B cell (primary cell): ENCODE measurements around the gene FGF16. TPM values are rescaled to one million over a fixed set of nuclear protein-coding genes. Genes with fewer than 3 reads are reported as not detected.

Experiments
- ATAC-seq: fragments of 200-7000 bp; cut with Tn5 transposase; one replicate; pipeline ENCODE4 v1.10.0; 2021; ENCODE audit warnings: low read depth, mild to moderate bottlenecking, moderate number of reproducible peaks, moderate library complexity
- CTCF ChIA-PET: fragments of 350-600 bp; sonication (Branson Sonifier 250); formaldehyde crosslinking; loops from one replicate; lab custom pipeline; 2021; ENCODE audit warnings: antibody characterized with exemption, inconsistent platforms; lab: Charles Lee
- POLR2A ChIA-PET: fragments of 350-600 bp; sonication (Branson Sonifier 250); formaldehyde crosslinking; loops from one replicate; lab custom pipeline; 2021; ENCODE audit warnings: antibody characterized with exemption; lab: Charles Lee
- DNase-seq: peaks from one replicate; pipeline ENCODE4 v3.0.0; 2013
- H2AFZ ChIP-seq: 2 replicates; pipeline ENCODE4 v1.6.1; 2012; ENCODE audit warnings: mild to moderate bottlenecking, low read depth, low read length; ENCODE audit not compliant: insufficient read depth, poor library complexity, severe bottlenecking
- H3K27ac ChIP-seq, 2 donors: 1 replicate in 1 of 2; 2 replicates in 1 of 2; pipeline ENCODE4 v1.5.1; 2012 to 2013; ENCODE audit warnings: low read length in 2 of 2, mild to moderate bottlenecking in 2 of 2, moderate library complexity in 1 of 2
- H3K27me3 ChIP-seq, 4 experiments: fragments of 200-600 bp in 1 of 4; sonication (generic) in 1 of 4; replicated peaks in 1 of 4; 1 replicate in 2 of 4; 2 replicates in 2 of 4; pipeline versions ENCODE4 v1.6.1 to v1.7.0; 2013 to 2016; ENCODE audit warnings: low read length in 3 of 4, mild to moderate bottlenecking in 2 of 4, mixed read lengths in 1 of 4, moderate library complexity in 1 of 4; ENCODE audit not compliant: insufficient read depth in 4 of 4, control insufficient read depth in 3 of 4; ENCODE audit errors: control extremely low read depth in 1 of 4
- H3K36me3 ChIP-seq, 2 experiments: replicated peaks in 1 of 2; 1 replicate in 1 of 2; 2 replicates in 1 of 2; pipeline versions ENCODE4 v1.6.1 to v1.7.1; 2013; ENCODE audit warnings: low read length in 1 of 2; ENCODE audit not compliant: insufficient read depth in 2 of 2, control insufficient read depth in 1 of 2; ENCODE audit errors: control extremely low read depth in 1 of 2, extremely low read depth in 1 of 2
- H3K4me1 ChIP-seq, 2 donors: fragments of 200-600 bp in 1 of 2; sonication (generic) in 1 of 2; 1 replicate in 1 of 2; 2 replicates in 1 of 2; pipeline versions ENCODE4 v1.5.1 to v1.6.1; 2013 to 2017; ENCODE audit warnings: low read length in 2 of 2; ENCODE audit not compliant: control insufficient read depth in 2 of 2, insufficient read depth in 2 of 2
- H3K4me2 ChIP-seq: replicated peaks from 2 replicates; pipeline ENCODE3; 2012; ENCODE audit warnings: mild to moderate bottlenecking, low read depth, low read length; ENCODE audit not compliant: poor library complexity, severe bottlenecking
- H3K4me3 ChIP-seq, 5 experiments: fragments of 200-600 bp in 1 of 5; sonication (generic) in 1 of 5; 1 replicate in 3 of 5; 2 replicates in 2 of 5; pipeline versions ENCODE4 v1.5.1 to v1.7.0; 2011 to 2016; ENCODE audit warnings: low read length in 4 of 5, mild to moderate bottlenecking in 4 of 5, low read depth in 2 of 5, control low read depth in 1 of 5, moderate library complexity in 1 of 5; ENCODE audit not compliant: insufficient read depth in 1 of 5; ENCODE audit errors: control extremely low read depth in 1 of 5, extremely low read depth in 1 of 5
- H3K79me2 ChIP-seq: fragments of 200-600 bp; sonication (generic); one replicate; pipeline ENCODE4 v1.6.0; 2016; ENCODE audit warnings: low read length; ENCODE audit not compliant: control insufficient read depth, insufficient read depth
- H3K9ac ChIP-seq: fragments of 200-600 bp; sonication (generic); 2 replicates; pipeline ENCODE4 v1.6.1; 2017; ENCODE audit warnings: mild to moderate bottlenecking, low read length, moderate library complexity
- H3K9me3 ChIP-seq, 3 donors: one replicate each; pipeline versions ENCODE4 v1.6.1 to v1.7.1; 2013; ENCODE audit warnings: low read length in 2 of 3; ENCODE audit not compliant: control insufficient read depth in 2 of 3, insufficient read depth in 1 of 3; ENCODE audit errors: control extremely low read depth in 1 of 3
- H4K20me1 ChIP-seq: 2 replicates; pipeline ENCODE4 v1.6.0; 2012; ENCODE audit warnings: mild to moderate bottlenecking, low read length; ENCODE audit not compliant: insufficient read depth, control insufficient read depth, poor library complexity, severe bottlenecking
- H3K27ac Mint-ChIP-seq: one replicate; pipeline ENCODE4 v1.8.0; 2021; ENCODE audit warnings: mixed read lengths
- H3K27me3 Mint-ChIP-seq: one replicate; pipeline ENCODE4 v1.8.0; 2021; ENCODE audit warnings: mixed read lengths
- H3K4me1 Mint-ChIP-seq: one replicate; pipeline ENCODE4 v1.8.0; 2021; ENCODE audit warnings: mixed read lengths
- H3K4me3 Mint-ChIP-seq: one replicate; pipeline ENCODE4 v1.8.0; 2021; ENCODE audit warnings: mixed read lengths
- H3K9me3 Mint-ChIP-seq: one replicate; pipeline ENCODE4 v1.8.0; 2022; ENCODE audit warnings: mixed read lengths; ENCODE audit not compliant: insufficient read depth
- CTCF ChIP-seq: fragments of 200-600 bp; IDR thresholded peaks from one replicate; pipeline ENCODE4 v1.8.0; 2022; ENCODE audit warnings: antibody characterized with exemption, mild to moderate bottlenecking
- EZH2 ChIP-seq: IDR thresholded peaks from 2 replicates; pipeline ENCODE4 v1.6.1; 2012; ENCODE audit warnings: borderline replicate concordance, low read depth, mild to moderate bottlenecking, moderate library complexity, low read length; ENCODE audit not compliant: insufficient read depth, poor library complexity, severe bottlenecking
- WGBS: methylation state at CpG from one replicate; pipeline ENCODE4 v1.1.5; 2013; ENCODE audit warnings: missing lambda C conversion rate; ENCODE audit not compliant: insufficient coverage; 5-methylcytosine and 5-hydroxymethylcytosine counted together
- intact Hi-C: fragments of 100-400 bp; cut with micrococcal nuclease; formaldehyde crosslinking; loops from one replicate; pipeline ENCODE4 v1.10.0; 2022
- polyA plus RNA-seq: library from polyadenylated mRNA; depleted of rRNA; stranded (reverse); fragments of >200 nt; gene quantifications from 2 replicates; pipeline ENCODE4 v1.2.3, GENCODE V29; 2012
- total RNA-seq, 2 donors: library from RNA; stranded (reverse); fragments of 120-200 nt in 1 of 2; gene quantifications; 1 replicate in 1 of 2; 2 replicates in 1 of 2; pipeline versions ENCODE4 v1.2.3 to v1.2.4, GENCODE V29; 2013 to 2022

Gene FGF16
- total and polyA plus RNA-seq, 2 donors (not counting 1 experiment from before 2014, with no cell fraction given) = not detected

- Histone ChIP-seq H3K9ac (no peak overlapping the region), H3K4me2 (no peak overlapping the region), H3K27ac (no peak overlapping the region), H3K36me3 (no peaks in the 10 kb centered on the region), H3K9me3 (no peaks in the 10 kb centered on the region), H3K27me3 (no peaks in the 10 kb centered on the region), H3K79me2 (no peaks in the 10 kb centered on the region), H3K4me3 (no peak overlapping the region), H4K20me1 (no peaks in the 10 kb centered on the region), H2AFZ (no peak overlapping the region), H3K4me1 (no peaks in the 10 kb centered on the region)
- no peak for ATAC-seq
- Mint-ChIP-seq H3K27me3 (no peaks in the 10 kb centered on the region), H3K4me1 (no peaks in the 10 kb centered on the region), H3K27ac (no peak overlapping the region), H3K9me3 (no peaks in the 10 kb centered on the region), H3K4me3 (no peak overlapping the region)
- CTCF ChIA-PET = no interaction called here
- POLR2A ChIA-PET = no interaction called here
- TF ChIP-seq EZH2 = no peak
- intact Hi-C loops = no loop called here
- DNase-seq = no peak
Measured at GRCh38 chrX:77436271-77436670, 10.9 kb upstream of the FGF16 start.

- H3K27ac ChIP-seq = no peak overlapping the region
- H3K4me3 ChIP-seq = no peak overlapping the region
- Mint-ChIP-seq H3K4me3 (no peak overlapping the region), H3K27ac (no peak overlapping the region), H3K9me3 (no peaks in the 10 kb centered on the region), H3K4me1 (no peaks in the 10 kb centered on the region), H3K27me3 (no peaks in the 10 kb centered on the region)
- POLR2A ChIA-PET = no interaction called here
- intact Hi-C loops = no loop called here
- no peak overlapping the region for H3K4me2 ChIP-seq
- H2AFZ ChIP-seq = no peak overlapping the region
- WGBS = 83% methylated on average over 1 of the region's 1 CpG
- no peaks in the 10 kb centered on the region for H3K4me1 ChIP-seq
- H3K9me3 ChIP-seq = no peaks in the 10 kb centered on the region
- H3K36me3 ChIP-seq = no peaks in the 10 kb centered on the region
- CTCF ChIA-PET = no interaction called here
- no peak for DNase-seq
- no peak for ATAC-seq
- H3K27me3 ChIP-seq = no peaks in the 10 kb centered on the region
- H3K79me2 ChIP-seq = no peaks in the 10 kb centered on the region
- H3K9ac ChIP-seq = no peak overlapping the region
- no peaks in the 10 kb centered on the region for H4K20me1 ChIP-seq
- no peak for TF ChIP-seq EZH2
- no peak for TF ChIP-seq CTCF
Measured at GRCh38 chrX:77436682-77437081, 10.5 kb upstream of the FGF16 start.
